ENCODE measurements around the gene GNG3.
"Not testable (repeated sequence)": the region's sequence is repeated elsewhere in the genome, so short reads cannot be mapped to it uniquely, and the experiment has no call there.

The GNG3 gene

GRCh38 chr11:62678433-62678769 lies 29.1 kb upstream of the GNG3 start:
- peaks cover 8% of the 10 kb centered on the region for H3K36me3 Mint-ChIP-seq
- H3K27ac Mint-ChIP-seq, result peak overlapping the region; percentile 95
- H3K4me1 Mint-ChIP-seq, result peaks cover 32% of the 10 kb centered on the region
- H3K4me3 Mint-ChIP-seq, result peak overlapping the region; percentile 90
- H3K27me3 Mint-ChIP-seq, result no peaks in the 10 kb centered on the region
- H3K9me3 Mint-ChIP-seq, result no peaks in the 10 kb centered on the region

GRCh38 chr11:62678770-62679696 lies 28.4 kb upstream of the GNG3 start, which contains the start of gene UBXN1:
Gene UBXN1 (minus strand): TSS chr11:62679073. CDS start chr11:62678923, 150 bp downstream.
- peaks cover 32% of the 10 kb centered on the region for H3K4me1 Mint-ChIP-seq
- peak within 1 kb of the TSS; percentile 90 for H3K4me3 Mint-ChIP-seq
- peaks cover 8% of the 10 kb centered on the region for H3K36me3 Mint-ChIP-seq
- no peaks in the 10 kb centered on the region for H3K9me3 Mint-ChIP-seq
- H3K27ac Mint-ChIP-seq, result peak within 1 kb of the TSS; percentile 95
- H3K27me3 Mint-ChIP-seq, result no peaks in the 10 kb centered on the region

- Mint-ChIP-seq H3K4me3 (peak overlapping the region; percentile 50), H3K27me3 (no peaks in the 10 kb centered on the region), H3K36me3 (peaks cover 6% of the 10 kb centered on the region), H3K9me3 (no peaks in the 10 kb centered on the region), H3K27ac (peak overlapping the region; percentile 59), H3K4me1 (peaks cover 29% of the 10 kb centered on the region)
These were observed 26.6 kb upstream of the GNG3 start for GRCh38 chr11:62680825-62681240.

GRCh38 chr11:62682518-62682917 lies 25.0 kb upstream of the GNG3 start:
- Mint-ChIP-seq H3K4me1 (peaks cover 19% of the 10 kb centered on the region), H3K27me3 (peaks cover 2% of the 10 kb centered on the region), H3K27ac (no peak overlapping the region), H3K4me3 (no peak overlapping the region), H3K36me3 (no peaks in the 10 kb centered on the region), H3K9me3 (no peaks in the 10 kb centered on the region)

- Mint-ChIP-seq H3K4me3 (no peak overlapping the region), H3K9me3 (no peaks in the 10 kb centered on the region)
These were observed 19.7 kb upstream of the GNG3 start for GRCh38 chr11:62687508-62688396.

GRCh38 chr11:62688491-62688890 lies 19.0 kb upstream of the GNG3 start:
- H3K9me3 Mint-ChIP-seq, result no peaks in the 10 kb centered on the region
- H3K36me3 Mint-ChIP-seq, result peaks cover 10% of the 10 kb centered on the region
- peaks cover 5% of the 10 kb centered on the region for H3K27me3 Mint-ChIP-seq
- no peaks in the 10 kb centered on the region for H3K4me1 Mint-ChIP-seq
- no peak overlapping the region for H3K27ac Mint-ChIP-seq
- H3K4me3 Mint-ChIP-seq, result no peak overlapping the region

More at GRCh38 chr11:62687508-62688396, 19.7 kb upstream of the GNG3 start:
- Mint-ChIP-seq H3K36me3 (peaks cover 8% of the 10 kb centered on the region), H3K4me1 (no peaks in the 10 kb centered on the region), H3K27ac (no peak overlapping the region), H3K27me3 (peaks cover 5% of the 10 kb centered on the region)

GRCh38 chr11:62689421-62690183 lies 17.9 kb upstream of the GNG3 start, which contains the start of gene LRRN4CL:
Gene LRRN4CL (minus strand): TSS chr11:62689530. CDS start chr11:62688508, 1,022 bp downstream.
- no peaks in the 10 kb centered on the region for H3K9me3 Mint-ChIP-seq
- peaks cover 10% of the 10 kb centered on the region for H3K36me3 Mint-ChIP-seq
- H3K27ac Mint-ChIP-seq, result no peak within 1 kb of the TSS
- no peak within 1 kb of the TSS for H3K4me3 Mint-ChIP-seq
- H3K27me3 Mint-ChIP-seq, result peaks cover 5% of the 10 kb centered on the region
- peaks cover 2% of the 10 kb centered on the region for H3K4me1 Mint-ChIP-seq

- not testable (repeated sequence) for H3K4me1 Mint-ChIP-seq, H3K9me3 Mint-ChIP-seq, H3K4me3 Mint-ChIP-seq, H3K27me3 Mint-ChIP-seq, H3K27ac Mint-ChIP-seq
- peaks cover 11% of the 10 kb centered on the region for H3K36me3 Mint-ChIP-seq
These were observed 13.9 kb upstream of the GNG3 start for GRCh38 chr11:62693624-62694023.

GRCh38 chr11:62694455-62695167 lies 12.9 kb upstream of the GNG3 start:
- Mint-ChIP-seq H3K27me3 (no peaks in the 10 kb centered on the region), H3K4me1 (peaks cover 7% of the 10 kb centered on the region), H3K27ac (no peak overlapping the region), H3K4me3 (no peak overlapping the region), H3K36me3 (peaks cover 11% of the 10 kb centered on the region), H3K9me3 (no peaks in the 10 kb centered on the region)

GRCh38 chr11:62702246-62702645 lies 5.2 kb upstream of the GNG3 start:
- H3K27ac Mint-ChIP-seq, result no peak overlapping the region
- peaks cover 17% of the 10 kb centered on the region for H3K4me1 Mint-ChIP-seq
- no peaks in the 10 kb centered on the region for H3K9me3 Mint-ChIP-seq

GRCh38 chr11:62703921-62704320 lies 3.6 kb upstream of the GNG3 start:
- peaks cover 34% of the 10 kb centered on the region for H3K4me1 Mint-ChIP-seq
- H3K27me3 Mint-ChIP-seq, H3K36me3 Mint-ChIP-seq, H3K9me3 Mint-ChIP-seq, H3K4me3 Mint-ChIP-seq, H3K27ac Mint-ChIP-seq: not testable (repeated sequence)

More at GRCh38 chr11:62702246-62702645, 5.2 kb upstream of the GNG3 start:
- H3K36me3 Mint-ChIP-seq, result peaks cover 1% of the 10 kb centered on the region
- no peak overlapping the region for H3K4me3 Mint-ChIP-seq
- H3K27me3 Mint-ChIP-seq, result no peaks in the 10 kb centered on the region

- H3K36me3 Mint-ChIP-seq, result peaks cover 1% of the 10 kb centered on the region
- H3K4me1 Mint-ChIP-seq, result peaks cover 44% of the 10 kb centered on the region
- no peaks in the 10 kb centered on the region for H3K27me3 Mint-ChIP-seq
- H3K9me3 Mint-ChIP-seq, result no peaks in the 10 kb centered on the region
- H3K4me3 Mint-ChIP-seq, result peak overlapping the region; percentile 93
- H3K27ac Mint-ChIP-seq, result peak overlapping the region; percentile 87
These were observed 2.1 kb upstream of the GNG3 start for GRCh38 chr11:62705413-62705812.

- H3K36me3 Mint-ChIP-seq, result peaks cover 3% of the 10 kb centered on the region
These were observed 1.3 kb upstream of the GNG3 start for GRCh38 chr11:62705880-62706849.

GRCh38 chr11:62706850-62707247 lies 627 bp upstream of the GNG3 start:
- Mint-ChIP-seq H3K4me3 (peak overlapping the region; percentile 58), H3K4me1 (peaks cover 48% of the 10 kb centered on the region), H3K36me3 (peaks cover 3% of the 10 kb centered on the region), H3K27me3 (no peaks in the 10 kb centered on the region), H3K9me3 (no peaks in the 10 kb centered on the region), H3K27ac (peak overlapping the region; percentile 41)

More at GRCh38 chr11:62705880-62706849, 1.3 kb upstream of the GNG3 start:
- H3K27me3 Mint-ChIP-seq, result no peaks in the 10 kb centered on the region
- peak overlapping the region; percentile 93 for H3K4me3 Mint-ChIP-seq
- no peaks in the 10 kb centered on the region for H3K9me3 Mint-ChIP-seq
- peaks cover 48% of the 10 kb centered on the region for H3K4me1 Mint-ChIP-seq
- peak overlapping the region; percentile 46 for H3K27ac Mint-ChIP-seq

All from activated naive CD4-positive, alpha-beta T cell treated with anti-CD3 and anti-CD28 coated beads, Interleukin-2, amount 50 U/mL, for 24 hours (primary cell).